Duodenal mucosa (tissue), 2 donors: ENCODE results near the gene NEFH.

Experiments
- H3K27ac ChIP-seq: one replicate; pipeline ENCODE4 v1.7.0; 2013; ENCODE audit warnings: low read depth, low read length
- H3K27me3 ChIP-seq, 2 donors: one replicate each; pipeline ENCODE4 v1.7.0; 2013; ENCODE audit warnings: low read length in 2 of 2, control low read depth in 1 of 2; ENCODE audit not compliant: insufficient read depth in 2 of 2, control insufficient read depth in 1 of 2
- H3K36me3 ChIP-seq, 2 donors: one replicate each; pipeline ENCODE4 v1.7.0; 2013; ENCODE audit warnings: low read length in 2 of 2, control low read depth in 1 of 2; ENCODE audit not compliant: insufficient read depth in 2 of 2, control insufficient read depth in 1 of 2
- H3K4me1 ChIP-seq, 2 donors: one replicate each; pipeline ENCODE4 v1.7.0; 2013; ENCODE audit warnings: low read length in 2 of 2, control low read depth in 1 of 2; ENCODE audit not compliant: insufficient read depth in 2 of 2, control insufficient read depth in 1 of 2
- H3K4me3 ChIP-seq, 2 donors: one replicate each; pipeline ENCODE4 v1.7.0; 2013; ENCODE audit warnings: low read length in 2 of 2, low read depth in 1 of 2
- H3K9ac ChIP-seq, 2 donors: one replicate each; pipeline ENCODE4 v1.7.0; 2013; ENCODE audit warnings: low read length in 2 of 2, low read depth in 1 of 2
- H3K9me3 ChIP-seq, 2 donors: one replicate each; pipeline ENCODE4 v1.7.0; 2013; ENCODE audit warnings: low read length in 2 of 2, control low read depth in 1 of 2; ENCODE audit not compliant: control insufficient read depth in 1 of 2

The NEFH gene

GRCh38 chr22:29445508-29445907 is 34.5 kb upstream of the NEFH start:
- no peaks in the 10 kb centered on the region for H3K27me3 ChIP-seq
- H3K4me1 ChIP-seq, result no peaks in the 10 kb centered on the region
- no peak overlapping the region for H3K27ac ChIP-seq
- H3K9me3 ChIP-seq, result no peaks in the 10 kb centered on the region
- H3K4me3 ChIP-seq, result no peak overlapping the region
- H3K9ac ChIP-seq, result no peak overlapping the region
- H3K36me3 ChIP-seq, result no peaks in the 10 kb centered on the region

DNA sequence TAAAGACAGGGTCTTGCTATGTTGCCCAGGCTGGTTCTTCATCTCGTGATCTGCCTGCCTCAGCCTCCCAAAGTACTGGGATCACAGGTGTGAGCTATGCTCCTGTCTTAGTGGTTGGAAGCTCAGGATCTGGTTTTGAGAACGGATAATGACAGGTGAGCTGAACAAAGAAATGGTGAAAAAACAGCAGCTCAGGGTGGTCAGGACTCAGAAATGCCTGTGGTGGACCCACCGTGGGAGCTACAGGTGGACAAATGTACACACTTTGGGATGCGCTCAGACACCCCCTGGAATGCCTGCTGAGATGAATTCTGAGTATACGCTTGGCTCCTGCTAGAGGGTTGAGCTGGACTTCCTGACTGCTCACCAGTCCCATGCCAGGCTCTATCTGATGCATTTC is 32.1 kb upstream of the NEFH start:
- Histone ChIP-seq H3K4me1 (no peaks in the 10 kb centered on the region), H3K4me3 (no peak overlapping the region), H3K36me3 (no peaks in the 10 kb centered on the region), H3K9ac (no peak overlapping the region), H3K9me3 (no peaks in the 10 kb centered on the region), H3K27me3 (no peaks in the 10 kb centered on the region), H3K27ac (no peak overlapping the region)

DNA sequence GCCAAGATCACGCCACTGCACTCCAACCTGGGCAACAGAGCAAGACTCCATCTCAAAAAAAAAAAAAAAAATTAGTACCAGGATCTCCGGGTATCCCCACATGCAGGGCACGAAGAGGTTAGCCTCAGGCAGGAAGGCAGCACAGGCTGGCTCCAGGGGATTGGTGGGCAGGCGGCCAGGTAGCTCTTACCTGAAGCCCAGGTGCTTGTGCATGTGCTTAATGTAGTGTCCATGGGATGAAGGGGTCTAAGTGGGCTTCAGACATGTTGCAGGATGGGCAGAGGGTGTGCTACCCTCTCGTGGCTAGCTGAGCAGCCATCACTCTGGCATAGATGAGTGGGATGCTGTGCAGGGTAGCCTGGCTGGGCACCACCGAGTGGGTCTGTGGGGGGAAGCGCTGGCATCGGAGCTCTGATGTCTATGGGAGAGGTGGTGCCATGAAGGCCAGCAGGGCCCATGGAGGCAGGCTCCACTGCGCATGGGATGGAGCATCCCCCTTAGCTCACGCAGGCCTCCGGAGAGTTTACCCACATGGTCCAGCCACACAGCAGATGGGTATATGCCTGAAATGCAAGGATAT is 30.6 kb upstream of the NEFH start:
- H3K9me3 ChIP-seq, result no peaks in the 10 kb centered on the region

GRCh38 chr22:29450222-29450621 is 29.8 kb upstream of the NEFH start:
- Histone ChIP-seq H3K9ac (no peak overlapping the region), H3K27ac (no peak overlapping the region), H3K4me1 (no peaks in the 10 kb centered on the region), H3K4me3 (no peak overlapping the region), H3K9me3 (no peaks in the 10 kb centered on the region), H3K27me3 (no peaks in the 10 kb centered on the region), H3K36me3 (no peaks in the 10 kb centered on the region)

More for the DNA sequence above, 30.6 kb upstream of the NEFH start:
- Histone ChIP-seq H3K36me3 (no peaks in the 10 kb centered on the region), H3K9ac (no peak overlapping the region), H3K4me1 (no peaks in the 10 kb centered on the region), H3K4me3 (no peak overlapping the region), H3K27me3 (no peaks in the 10 kb centered on the region), H3K27ac (no peak overlapping the region)

- H3K9ac ChIP-seq, result no peak overlapping the region
- H3K4me3 ChIP-seq, result no peak overlapping the region
- H3K4me1 ChIP-seq, result no peaks in the 10 kb centered on the region
- no peaks in the 10 kb centered on the region for H3K36me3 ChIP-seq
- no peaks in the 10 kb centered on the region for H3K9me3 ChIP-seq
- no peak overlapping the region for H3K27ac ChIP-seq
- H3K27me3 ChIP-seq, result no peaks in the 10 kb centered on the region
Observed at GRCh38 chr22:29451863-29452262, 28.2 kb upstream of the NEFH start.

- H3K4me1 ChIP-seq, result no peaks in the 10 kb centered on the region
- no peaks in the 10 kb centered on the region for H3K27me3 ChIP-seq
- no peaks in the 10 kb centered on the region for H3K36me3 ChIP-seq
- H3K4me3 ChIP-seq, result no peak overlapping the region
- H3K9ac ChIP-seq, result no peak overlapping the region
- no peaks in the 10 kb centered on the region for H3K9me3 ChIP-seq
- no peak overlapping the region for H3K27ac ChIP-seq
Observed at GRCh38 chr22:29454276-29454675, 25.7 kb upstream of the NEFH start.

DNA sequence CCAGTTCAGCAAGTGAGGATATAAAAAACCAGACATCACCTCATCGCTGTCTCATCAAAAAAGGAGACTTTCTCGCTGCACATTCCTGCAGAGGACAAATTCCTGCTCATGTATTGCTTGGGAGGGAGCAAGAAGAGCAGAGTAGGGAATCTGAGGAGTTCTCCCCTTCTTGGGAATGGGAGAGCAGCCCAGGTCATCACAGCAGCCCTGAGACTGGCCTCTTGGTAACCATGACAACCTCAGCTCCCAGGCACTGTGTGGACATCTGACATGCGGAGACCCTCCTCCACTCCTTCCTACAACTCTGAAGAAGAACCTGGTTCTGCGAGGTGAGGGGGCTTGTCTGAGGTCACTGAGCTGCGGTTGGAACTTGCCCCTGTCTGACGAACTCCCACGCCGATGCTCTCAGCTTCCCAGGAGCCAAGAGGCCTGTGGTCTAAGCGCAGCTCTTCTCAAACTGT is 23.8 kb upstream of the NEFH start:
- no peak overlapping the region for H3K4me3 ChIP-seq
- H3K27me3 ChIP-seq, result no peaks in the 10 kb centered on the region
- H3K9me3 ChIP-seq, result no peaks in the 10 kb centered on the region
- no peak overlapping the region for H3K27ac ChIP-seq
- no peak overlapping the region for H3K9ac ChIP-seq
- H3K4me1 ChIP-seq, result no peaks in the 10 kb centered on the region
- no peaks in the 10 kb centered on the region for H3K36me3 ChIP-seq

DNA sequence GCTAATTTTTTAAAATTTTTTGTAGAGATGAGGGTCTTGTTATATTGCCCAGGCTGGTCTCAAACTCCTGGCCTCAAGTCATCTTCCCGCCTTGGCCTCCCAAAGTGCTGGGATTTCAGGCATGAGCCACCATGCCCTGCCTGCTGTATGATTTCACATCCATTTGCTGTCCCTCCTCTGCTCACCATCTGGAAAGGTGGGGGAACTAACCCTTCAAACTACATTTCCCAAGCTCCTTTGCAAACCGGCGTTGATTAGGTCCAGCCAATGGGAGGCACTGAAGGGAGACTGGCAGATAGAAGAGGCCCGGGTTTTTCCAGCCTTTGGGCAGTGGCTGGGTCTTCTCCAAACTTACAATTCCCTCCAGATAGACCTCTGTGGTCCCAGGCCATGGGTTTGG is 22.3 kb upstream of the NEFH start:
- H3K9me3 ChIP-seq, result no peaks in the 10 kb centered on the region
- no peaks in the 10 kb centered on the region for H3K4me1 ChIP-seq
- H3K36me3 ChIP-seq, result no peaks in the 10 kb centered on the region
- no peak overlapping the region for H3K27ac ChIP-seq
- H3K27me3 ChIP-seq, result no peaks in the 10 kb centered on the region
- no peak overlapping the region for H3K9ac ChIP-seq
- H3K4me3 ChIP-seq, result no peak overlapping the region

DNA sequence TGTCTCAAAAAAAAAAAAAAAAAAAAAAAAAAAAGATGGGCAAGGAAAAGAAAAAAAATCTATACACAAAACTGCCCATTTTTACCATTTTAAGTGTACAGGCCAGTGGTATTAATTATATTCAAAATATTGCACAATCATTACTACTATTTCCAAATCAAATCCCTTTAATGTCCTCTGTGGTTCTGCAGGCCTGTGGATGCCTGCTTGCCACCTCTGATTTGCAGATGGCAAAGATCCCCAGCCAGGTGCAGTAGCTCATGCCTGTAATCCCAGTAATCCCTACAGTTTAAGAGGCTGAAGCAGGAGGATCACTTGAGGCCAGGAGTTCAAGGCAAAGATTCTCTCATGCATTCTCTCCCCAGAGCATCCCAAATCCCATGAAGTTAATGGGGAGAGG is 21.5 kb upstream of the NEFH start:
- Histone ChIP-seq H3K9ac (no peak overlapping the region), H3K27ac (no peak overlapping the region), H3K36me3 (no peaks in the 10 kb centered on the region), H3K9me3 (no peaks in the 10 kb centered on the region), H3K27me3 (no peaks in the 10 kb centered on the region), H3K4me1 (no peaks in the 10 kb centered on the region), H3K4me3 (no peak overlapping the region)

DNA sequence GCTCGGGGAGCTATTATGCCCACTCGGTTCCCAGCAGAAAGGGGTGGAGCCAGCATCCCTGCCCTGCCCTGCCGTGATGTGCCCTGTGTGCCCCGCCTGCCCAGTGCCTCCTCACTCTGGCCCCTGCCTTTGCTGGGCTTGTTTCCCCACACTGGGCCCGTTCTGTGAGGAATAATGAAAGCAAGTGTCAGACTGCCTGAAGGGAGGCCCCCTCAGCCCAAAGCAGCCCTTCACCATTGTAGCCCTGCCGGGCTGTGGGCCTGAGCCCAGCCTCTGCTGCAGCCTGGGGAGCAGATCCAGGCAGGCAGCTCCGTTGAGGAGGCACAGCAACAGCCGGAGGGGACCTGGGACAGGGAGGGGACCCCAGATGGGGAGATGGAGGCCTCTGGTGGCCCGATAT is 20.2 kb upstream of the NEFH start:
- H3K9me3 ChIP-seq, result no peaks in the 10 kb centered on the region
- no peaks in the 10 kb centered on the region for H3K4me1 ChIP-seq
- no peak overlapping the region for H3K4me3 ChIP-seq
- no peak overlapping the region for H3K27ac ChIP-seq
- H3K27me3 ChIP-seq, result no peaks in the 10 kb centered on the region
- no peak overlapping the region for H3K9ac ChIP-seq
- no peaks in the 10 kb centered on the region for H3K36me3 ChIP-seq

GRCh38 chr22:29461263-29461662 is 18.8 kb upstream of the NEFH start:
- no peak overlapping the region for H3K4me3 ChIP-seq
- H3K27ac ChIP-seq, result no peak overlapping the region
- H3K4me1 ChIP-seq, result no peaks in the 10 kb centered on the region
- H3K27me3 ChIP-seq, result no peaks in the 10 kb centered on the region
- no peak overlapping the region for H3K9ac ChIP-seq
- H3K36me3 ChIP-seq, result no peaks in the 10 kb centered on the region
- H3K9me3 ChIP-seq, result no peaks in the 10 kb centered on the region
